Heart left ventricle (tissue), 13 donors: Measurements from ENCODE around the gene MARCHF2.

Source experiments
- POLR2A ChIP-seq, 2 donors: fragments of 450-650 bp; IDR thresholded peaks; one replicate each; pipeline ENCODE4 v1.6.1; 2017; ENCODE audit warnings: antibody characterized with exemption in 2 of 2, mild to moderate bottlenecking in 2 of 2, moderate library complexity in 2 of 2
- TF ChIP-seq, protein P1 (sequence below), 12 donors: fragments of 200-600 bp; sonication (generic) in 4 of 12; IDR thresholded peaks; one replicate each; pipeline versions ENCODE4 v1.5.0 to v1.8.0; 2018 to 2022; ENCODE audit warnings: antibody characterized with exemption in 12 of 12, mild to moderate bottlenecking in 5 of 12
- donor health status: ischemic (EF 13 %, LVEDD 7.1; RV severe dilation, severe dysfunction).
- donor health status: DM: no; HTN: yes; CAD: no.
- donor health status: DM: no; HTN: no; CAD: no.
- donor health status: ischemic (EF 25% LVEDD 6.9; RV normal size, moderate dysfunction).
- donor health status: ischemic (EF 25% LVEDD 5.7; RV mildly dilated, moderate dysfunction).
- donor health status: ischemic (EF 35%, LVEDD 5.7; RV mildly dilated, moderate dysfunction).
- donor health status: nonischemic (EF 11% LVEDD 7.7; RV severe dilation, severe dysfunction).
- donor health status: DM: yes; HTN: yes; CAD: no.
- donor health status: PGD.
- donor health status: ischemic (EF 29% LVEDD 5.4; RV normal size, mild dysfunction).
- donor health status: nonischemic (EF 23%, LVEDD 6.1; RV moderate dilation, normal function).

DNA sequence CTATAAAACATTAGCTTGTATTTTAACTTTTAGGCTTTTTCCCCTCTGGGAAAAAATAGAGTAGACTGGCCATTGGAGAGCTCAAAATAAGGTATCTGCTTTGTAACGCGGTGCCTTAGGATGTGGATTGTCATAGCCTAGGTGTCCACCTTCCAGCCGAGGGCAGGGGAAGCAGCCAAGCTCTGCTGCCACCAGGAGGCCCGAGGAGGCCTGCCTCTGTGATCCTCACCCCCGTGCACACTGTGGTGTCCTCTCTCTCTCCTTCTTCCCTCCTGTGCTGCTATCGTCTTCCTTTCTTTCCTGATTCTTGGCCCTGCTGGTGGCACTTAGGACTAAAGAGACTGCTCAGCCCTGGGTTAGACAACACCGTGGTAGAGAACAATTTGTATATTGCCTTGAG lies 43.0 kb downstream of the MARCHF2 start:
- TF ChIP-seq, protein P1, sequence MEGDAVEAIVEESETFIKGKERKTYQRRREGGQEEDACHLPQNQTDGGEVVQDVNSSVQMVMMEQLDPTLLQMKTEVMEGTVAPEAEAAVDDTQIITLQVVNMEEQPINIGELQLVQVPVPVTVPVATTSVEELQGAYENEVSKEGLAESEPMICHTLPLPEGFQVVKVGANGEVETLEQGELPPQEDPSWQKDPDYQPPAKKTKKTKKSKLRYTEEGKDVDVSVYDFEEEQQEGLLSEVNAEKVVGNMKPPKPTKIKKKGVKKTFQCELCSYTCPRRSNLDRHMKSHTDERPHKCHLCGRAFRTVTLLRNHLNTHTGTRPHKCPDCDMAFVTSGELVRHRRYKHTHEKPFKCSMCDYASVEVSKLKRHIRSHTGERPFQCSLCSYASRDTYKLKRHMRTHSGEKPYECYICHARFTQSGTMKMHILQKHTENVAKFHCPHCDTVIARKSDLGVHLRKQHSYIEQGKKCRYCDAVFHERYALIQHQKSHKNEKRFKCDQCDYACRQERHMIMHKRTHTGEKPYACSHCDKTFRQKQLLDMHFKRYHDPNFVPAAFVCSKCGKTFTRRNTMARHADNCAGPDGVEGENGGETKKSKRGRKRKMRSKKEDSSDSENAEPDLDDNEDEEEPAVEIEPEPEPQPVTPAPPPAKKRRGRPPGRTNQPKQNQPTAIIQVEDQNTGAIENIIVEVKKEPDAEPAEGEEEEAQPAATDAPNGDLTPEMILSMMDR (IDR thresholded peaks at IDR 0.05) = peak in 6 of 12 donors; percentile 12 to 43 (median 28)
- no peak for TF ChIP-seq POLR2A (IDR thresholded peaks at IDR 0.05)
